Uterus (tissue), 4 donors: ENCODE results near the gene KCNH5. TPM values are rescaled to one million over a fixed set of nuclear protein-coding genes. Genes with fewer than 3 reads are reported as not detected.

ENCODE experiments used
- DNase-seq, 2 donors: peaks; one replicate each; pipeline ENCODE4 v3.0.0-alpha.2; 2019 to 2020
- H3K27ac ChIP-seq, 2 donors: fragments of 200-600 bp; sonication (generic); 1 replicate in 1 of 2; 2 replicates in 1 of 2; pipeline ENCODE4 v1.5.1; 2016 to 2018
- H3K27me3 ChIP-seq, 2 donors: fragments of 200-600 bp; sonication (generic); one replicate each; pipeline ENCODE4 v1.5.1; 2018 to 2019; ENCODE audit warnings: control low read depth in 1 of 2
- H3K36me3 ChIP-seq, 2 donors: fragments of 200-600 bp; sonication (generic); one replicate each; pipeline ENCODE4 v1.5.1; 2019; ENCODE audit warnings: control low read depth in 1 of 2
- H3K4me1 ChIP-seq, 2 donors: fragments of 200-600 bp; sonication (generic); one replicate each; pipeline ENCODE4 v1.5.1; 2018 to 2019; ENCODE audit warnings: control low read depth in 1 of 2
- H3K4me3 ChIP-seq, 2 donors: fragments of 200-600 bp; sonication (generic); 1 replicate in 1 of 2; 2 replicates in 1 of 2; pipeline ENCODE4 v1.5.1; 2018 to 2019; ENCODE audit warnings: mild to moderate bottlenecking in 1 of 2
- H3K9me3 ChIP-seq, 2 donors: fragments of 200-600 bp; sonication (generic); one replicate each; pipeline ENCODE4 v1.5.1; 2019; ENCODE audit warnings: control low read depth in 1 of 2
- POLR2A ChIP-seq, 2 donors: fragments of 450-650 bp; IDR thresholded peaks; one replicate each; pipeline ENCODE4 v1.6.1; 2016; ENCODE audit warnings: antibody characterized with exemption in 2 of 2, mild to moderate bottlenecking in 1 of 2, moderate library complexity in 1 of 2
- intact Hi-C: fragments of 100-400 bp; cut with DNase I; formaldehyde crosslinking; loops from one replicate; pipeline ENCODE4 v1.15.1; 2023; ENCODE audit warnings: low total_unique reads
- total RNA-seq, 4 donors: library from RNA; depleted of rRNA in 3 of 4; stranded (reverse); fragments of >200 nt in 3 of 4; gene quantifications; one replicate each; pipeline versions ENCODE4 v1.1.0 to v1.2.4, GENCODE V29; 2014 to 2023
- TF ChIP-seq, protein P1 (sequence below), 4 experiments: fragments of 200-600 bp in 2 of 4; fragments of 450-650 bp in 2 of 4; sonication (generic) in 2 of 4; IDR thresholded peaks; one replicate each; pipeline ENCODE4 v1.5.1; 2016 to 2019; ENCODE audit warnings: antibody characterized with exemption in 4 of 4, mild to moderate bottlenecking in 2 of 4, moderate library complexity in 1 of 4
- donor health status: DM: yes; HTN: yes; CAD: no.

KCNH5 gene
- total RNA-seq, 4 donors from 2014 or later: 0.09 to 1.6 (median 0.29) TPM; not detected in 1

DNA sequence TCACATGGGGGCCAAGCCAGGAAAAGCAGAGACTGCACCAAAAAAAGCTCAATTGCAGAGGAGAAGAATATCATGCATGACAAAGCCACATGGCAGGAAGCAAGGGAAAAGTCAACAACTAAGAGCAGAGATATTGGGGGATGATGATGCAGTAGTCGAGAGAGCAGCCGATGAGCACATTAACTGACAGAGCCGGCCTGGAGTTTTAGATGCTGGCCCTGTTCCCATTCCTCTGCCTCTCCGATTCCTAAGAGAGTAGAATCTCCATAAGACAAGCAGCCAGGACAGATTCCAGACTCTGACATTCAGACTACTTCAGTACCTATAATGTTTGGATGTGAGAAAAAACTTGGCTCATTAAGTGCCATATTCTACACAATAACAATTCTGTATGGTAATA is 155.9 kb downstream of the KCNH5 start:
- no peak for TF ChIP-seq POLR2A (IDR thresholded peaks at IDR 0.05)
- TF ChIP-seq, protein P1, sequence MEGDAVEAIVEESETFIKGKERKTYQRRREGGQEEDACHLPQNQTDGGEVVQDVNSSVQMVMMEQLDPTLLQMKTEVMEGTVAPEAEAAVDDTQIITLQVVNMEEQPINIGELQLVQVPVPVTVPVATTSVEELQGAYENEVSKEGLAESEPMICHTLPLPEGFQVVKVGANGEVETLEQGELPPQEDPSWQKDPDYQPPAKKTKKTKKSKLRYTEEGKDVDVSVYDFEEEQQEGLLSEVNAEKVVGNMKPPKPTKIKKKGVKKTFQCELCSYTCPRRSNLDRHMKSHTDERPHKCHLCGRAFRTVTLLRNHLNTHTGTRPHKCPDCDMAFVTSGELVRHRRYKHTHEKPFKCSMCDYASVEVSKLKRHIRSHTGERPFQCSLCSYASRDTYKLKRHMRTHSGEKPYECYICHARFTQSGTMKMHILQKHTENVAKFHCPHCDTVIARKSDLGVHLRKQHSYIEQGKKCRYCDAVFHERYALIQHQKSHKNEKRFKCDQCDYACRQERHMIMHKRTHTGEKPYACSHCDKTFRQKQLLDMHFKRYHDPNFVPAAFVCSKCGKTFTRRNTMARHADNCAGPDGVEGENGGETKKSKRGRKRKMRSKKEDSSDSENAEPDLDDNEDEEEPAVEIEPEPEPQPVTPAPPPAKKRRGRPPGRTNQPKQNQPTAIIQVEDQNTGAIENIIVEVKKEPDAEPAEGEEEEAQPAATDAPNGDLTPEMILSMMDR (IDR thresholded peaks at IDR 0.05): no peak
- no peaks in the 10 kb centered on the region for H3K4me1 ChIP-seq
- no peak for DNase-seq
- no peak overlapping the region for H3K4me3 ChIP-seq
- H3K27ac ChIP-seq: no peak overlapping the region
- no peaks in the 10 kb centered on the region for H3K36me3 ChIP-seq
- intact Hi-C loops: no loop called here
- no peaks in the 10 kb centered on the region for H3K27me3 ChIP-seq
- no peaks in the 10 kb centered on the region for H3K9me3 ChIP-seq

- intact Hi-C loops: no loop called here
- Histone ChIP-seq H3K4me1 (no peaks in the 10 kb centered on the region), H3K27me3 (no peaks in the 10 kb centered on the region), H3K36me3 (no peaks in the 10 kb centered on the region), H3K4me3 (no peak overlapping the region), H3K27ac (no peak overlapping the region), H3K9me3 (no peaks in the 10 kb centered on the region)
- no peak for DNase-seq
- TF ChIP-seq, protein P1 (IDR thresholded peaks at IDR 0.05): no peak
- TF ChIP-seq POLR2A (IDR thresholded peaks at IDR 0.05): no peak
These were observed 158.8 kb downstream of the KCNH5 start for GRCh38 chr14:62886461-62886860.

GRCh38 chr14:62885451-62885850 is 159.8 kb downstream of the KCNH5 start:
- no peaks in the 10 kb centered on the region for H3K36me3 ChIP-seq
- no peaks in the 10 kb centered on the region for H3K4me1 ChIP-seq
- DNase-seq: no peak
- no peaks in the 10 kb centered on the region for H3K9me3 ChIP-seq
- TF ChIP-seq, protein P1 (IDR thresholded peaks at IDR 0.05): no peak
- TF ChIP-seq POLR2A (IDR thresholded peaks at IDR 0.05): no peak
- H3K27me3 ChIP-seq: no peaks in the 10 kb centered on the region
- H3K27ac ChIP-seq: no peak overlapping the region
- intact Hi-C loops: no loop called here
- H3K4me3 ChIP-seq: no peak overlapping the region

- intact Hi-C loops: no loop called here
These were observed 162.3 kb downstream of the KCNH5 start for GRCh38 chr14:62882967-62883366.

GRCh38 chr14:62866376-62866775 is 178.9 kb downstream of the KCNH5 start:
- intact Hi-C loops: no loop called here
- Histone ChIP-seq H3K9me3 (no peaks in the 10 kb centered on the region), H3K36me3 (no peaks in the 10 kb centered on the region), H3K4me3 (no peak overlapping the region), H3K4me1 (no peaks in the 10 kb centered on the region), H3K27me3 (no peaks in the 10 kb centered on the region), H3K27ac (no peak overlapping the region)
- no peak for DNase-seq
- TF ChIP-seq, protein P1 (IDR thresholded peaks at IDR 0.05): no peak
- no peak for TF ChIP-seq POLR2A (IDR thresholded peaks at IDR 0.05)

More at GRCh38 chr14:62882967-62883366, 162.3 kb downstream of the KCNH5 start:
- no peaks in the 10 kb centered on the region for H3K27me3 ChIP-seq
- no peaks in the 10 kb centered on the region for H3K4me1 ChIP-seq
- H3K36me3 ChIP-seq: no peaks in the 10 kb centered on the region
- no peak overlapping the region for H3K27ac ChIP-seq
- H3K9me3 ChIP-seq: no peaks in the 10 kb centered on the region
- H3K4me3 ChIP-seq: no peak overlapping the region
- no peak for DNase-seq
- TF ChIP-seq POLR2A (IDR thresholded peaks at IDR 0.05): no peak
- TF ChIP-seq, protein P1 (IDR thresholded peaks at IDR 0.05): no peak
